GM18951 (cell line): ENCODE measurements around the gene DENND5B.
"Not testable (repeated sequence)": the region's sequence is repeated elsewhere in the genome, so short reads cannot be mapped to it uniquely, and the experiment has no call there.

Experiments used
- POLR2A ChIP-seq: IDR thresholded peaks from 4 replicates; pipeline ENCODE4 v1.6.1; 2011; ENCODE audit warnings: mild to moderate bottlenecking; ENCODE audit not compliant: insufficient read length, insufficient read depth; ENCODE audit errors: extremely low read depth
- in situ Hi-C: fragments of 300-500 bp; cut with MboI; formaldehyde crosslinking; loops from one replicate; pipeline ENCODE4 v1.12.0; 2022; ENCODE audit warnings: low sequenced_read_pairs, mixed read lengths, inconsistent platforms; ENCODE audit not compliant: unreplicated experiment

DENND5B gene

GRCh38 chr12:31476437-31476836, 114.5 kb downstream of the DENND5B start:
- no peak for TF ChIP-seq POLR2A
- in situ Hi-C loops: no loop called here

GRCh38 chr12:31475610-31476009, 115.3 kb downstream of the DENND5B start:
- in situ Hi-C loops: not testable (repeated sequence)

GRCh38 chr12:31474751-31475150, 116.2 kb downstream of the DENND5B start:
- TF ChIP-seq POLR2A: no peak
- in situ Hi-C loops: no loop called here

- no peak for TF ChIP-seq POLR2A
- in situ Hi-C loops: no loop called here
Measured at GRCh38 chr12:31471823-31472222, 119.1 kb downstream of the DENND5B start.

GRCh38 chr12:31471051-31471450, 119.9 kb downstream of the DENND5B start:
- in situ Hi-C loops: no loop called here
- TF ChIP-seq POLR2A: no peak

GRCh38 chr12:31470459-31470858, 120.5 kb downstream of the DENND5B start:
- no peak for TF ChIP-seq POLR2A
- in situ Hi-C loops: no loop called here

GRCh38 chr12:31466768-31467167, 124.2 kb downstream of the DENND5B start:
- in situ Hi-C loops: no loop called here
- TF ChIP-seq POLR2A: no peak

GRCh38 chr12:31465002-31465401, 125.9 kb downstream of the DENND5B start:
- in situ Hi-C loops: no loop called here
- TF ChIP-seq POLR2A: no peak

- in situ Hi-C loops: no loop called here
- TF ChIP-seq POLR2A: no peak
Measured at GRCh38 chr12:31460024-31460423, 130.9 kb downstream of the DENND5B start.

GRCh38 chr12:31456562-31456961, 134.4 kb downstream of the DENND5B start:
- in situ Hi-C loops: no loop called here
- no peak for TF ChIP-seq POLR2A

- in situ Hi-C loops: no loop called here
- no peak for TF ChIP-seq POLR2A
Measured at GRCh38 chr12:31444736-31445135, 146.2 kb downstream of the DENND5B start.

GRCh38 chr12:31440586-31440985, 150.3 kb downstream of the DENND5B start:
- no peak for TF ChIP-seq POLR2A

GRCh38 chr12:31440134-31440533, 150.8 kb downstream of the DENND5B start:
- in situ Hi-C loops: no loop called here

More at GRCh38 chr12:31440586-31440985, 150.3 kb downstream of the DENND5B start:
- in situ Hi-C loops: no loop called here

GRCh38 chr12:31431721-31432240, 159.2 kb downstream of the DENND5B start:
- no peak for TF ChIP-seq POLR2A
- in situ Hi-C loops: no loop called here

More at GRCh38 chr12:31440134-31440533, 150.8 kb downstream of the DENND5B start:
- TF ChIP-seq POLR2A: no peak

GRCh38 chr12:31423405-31423804, 167.5 kb downstream of the DENND5B start:
- no peak for TF ChIP-seq POLR2A
- in situ Hi-C loops: loop anchor here (25.0 kb wide), 1 partner anchor 889 kb away; no protein-coding TSS in a partner anchor

- in situ Hi-C loops: loop anchor here (25.0 kb wide), 1 partner anchor 900 kb away; no protein-coding TSS in a partner anchor
- TF ChIP-seq POLR2A: no peak
Measured at GRCh38 chr12:31412292-31412801, 178.6 kb downstream of the DENND5B start.
